IMR-90 (cell line): Measurements from ENCODE around the gene NEK6. TPM values are rescaled to one million over a fixed set of nuclear protein-coding genes. Genes with fewer than 3 reads are reported as not detected.

Experiments
- ATAC-seq: fragments of 200-7000 bp; cut with Tn5 transposase; 2 replicates; pipeline ENCODE4 v1.9.1; 2020; ENCODE audit warnings: low read depth, mild to moderate bottlenecking, moderate library complexity
- BruUV-seq: library from RNA; stranded (reverse); fragments of 400-500 nt; replicated peaks from 2 replicates; lab custom pipeline; 2021; lab: Mats Ljungman, UMichigan
- CTCF ChIA-PET: fragments of 300-600 bp; formaldehyde crosslinking; extraction: SDS; loops from one replicate; lab custom pipeline; 2021; ENCODE audit warnings: antibody characterized with exemption; lab: Yijun Ruan, JAX
- POLR2A ChIA-PET: fragments of 300-600 bp; sonication (Branson Sonifier 250); formaldehyde crosslinking; loops from one replicate; lab custom pipeline; 2022; ENCODE audit warnings: antibody characterized with exemption; ENCODE audit not compliant: unreplicated experiment; lab: Charles Lee
- DNase-seq: peaks from one replicate; pipeline ENCODE4 v3.0.0; 2013
- H2AFZ ChIP-seq: replicated peaks from 2 replicates; pipeline ENCODE3; 2013; ENCODE audit warnings: low read length, mild to moderate bottlenecking; ENCODE audit not compliant: poor library complexity
- H2AK5ac ChIP-seq: 2 replicates; pipeline ENCODE4 v1.6.1; 2013; ENCODE audit warnings: low read depth, low read length, inconsistent platforms
- H2AK9ac ChIP-seq: replicated peaks from 2 replicates; pipeline ENCODE3; 2013; ENCODE audit warnings: mild to moderate bottlenecking, low read depth, low read length, moderate library complexity; ENCODE audit not compliant: poor library complexity
- H2BK120ac ChIP-seq: 2 replicates; pipeline ENCODE4 v1.6.1; 2013; ENCODE audit warnings: low read depth, low read length, inconsistent platforms
- H2BK15ac ChIP-seq: 3 replicates; pipeline ENCODE4 v1.6.1; 2013; ENCODE audit warnings: low read depth, low read length, inconsistent platforms
- H2BK20ac ChIP-seq: 2 replicates; pipeline ENCODE4 v1.6.1; 2013; ENCODE audit warnings: low read depth, mild to moderate bottlenecking, inconsistent platforms, low read length, moderate library complexity
- H2BK5ac ChIP-seq: 2 replicates; pipeline ENCODE4 v1.6.1; 2013; ENCODE audit warnings: mild to moderate bottlenecking, low read depth, low read length, inconsistent platforms; ENCODE audit not compliant: poor library complexity, severe bottlenecking
- H3K14ac ChIP-seq: replicated peaks from 2 replicates; pipeline ENCODE4 v1.6.1; 2013; ENCODE audit warnings: low read depth, low read length, inconsistent platforms
- H3K18ac ChIP-seq: 2 replicates; pipeline ENCODE4 v1.6.1; 2013; ENCODE audit warnings: low read depth, low read length, control low read depth
- H3K23ac ChIP-seq: 2 replicates; pipeline ENCODE4 v1.6.1; 2013; ENCODE audit warnings: low read depth, low read length, inconsistent platforms
- H3K27ac ChIP-seq: 2 replicates; pipeline ENCODE4 v1.5.1; 2013; ENCODE audit warnings: mild to moderate bottlenecking, control low read depth, low read length; ENCODE audit not compliant: insufficient read depth
- H3K27me3 ChIP-seq: 2 replicates; pipeline ENCODE4 v1.6.1; 2013; ENCODE audit warnings: low read length; ENCODE audit not compliant: control insufficient read depth, insufficient read depth
- H3K36me3 ChIP-seq: 2 replicates; pipeline ENCODE4 v1.6.1; 2013; ENCODE audit warnings: low read length, mixed read lengths; ENCODE audit not compliant: control insufficient read depth, insufficient read depth
- H3K4ac ChIP-seq: 2 replicates; pipeline ENCODE4 v1.6.1; 2013; ENCODE audit warnings: low read depth, low read length, inconsistent platforms
- H3K4me1 ChIP-seq: 2 replicates; pipeline ENCODE4 v1.6.1; 2013; ENCODE audit warnings: low read length, mixed read lengths; ENCODE audit not compliant: control insufficient read depth, insufficient read depth
- H3K4me2 ChIP-seq: 2 replicates; pipeline ENCODE4 v1.6.1; 2013; ENCODE audit warnings: low read depth, mild to moderate bottlenecking, control low read depth, low read length, moderate library complexity
- H3K4me3 ChIP-seq: 2 replicates; pipeline ENCODE4 v1.5.1; 2013; ENCODE audit warnings: low read depth, mild to moderate bottlenecking, control low read depth, low read length, moderate library complexity; ENCODE audit not compliant: insufficient read depth
- H3K56ac ChIP-seq: 2 replicates; pipeline ENCODE4 v1.6.1; 2013; ENCODE audit warnings: low read length, inconsistent platforms; ENCODE audit not compliant: insufficient read depth; ENCODE audit errors: extremely low read depth
- H3K79me1 ChIP-seq, 2 experiments: 2 replicates each; pipeline ENCODE4 v1.6.1; 2013; ENCODE audit warnings: low read length in 2 of 2, inconsistent platforms in 1 of 2, low read depth in 1 of 2
- H3K9ac ChIP-seq: 2 replicates; pipeline ENCODE4 v1.6.1; 2013; ENCODE audit warnings: low read depth, low read length, control low read depth
- H3K9me1 ChIP-seq: 2 replicates; pipeline ENCODE4 v1.6.1; 2013; ENCODE audit warnings: low read length, inconsistent platforms; ENCODE audit not compliant: insufficient read depth
- H3K9me3 ChIP-seq: 2 replicates; pipeline ENCODE4 v1.6.1; 2013; ENCODE audit warnings: low read length; ENCODE audit not compliant: control insufficient read depth, insufficient read depth
- H4K20me1 ChIP-seq: 2 replicates; pipeline ENCODE4 v1.6.1; 2013; ENCODE audit warnings: low read length, inconsistent platforms; ENCODE audit not compliant: insufficient read depth
- H4K5ac ChIP-seq: 2 replicates; pipeline ENCODE4 v1.6.1; 2013; ENCODE audit warnings: mild to moderate bottlenecking, low read depth, low read length, control low read depth
- H4K8ac ChIP-seq, 2 experiments: 2 replicates each; pipeline ENCODE4 v1.6.1; 2013; ENCODE audit warnings: low read depth in 2 of 2, low read length in 2 of 2, control low read depth in 1 of 2, inconsistent platforms in 1 of 2
- H4K91ac ChIP-seq: 2 replicates; pipeline ENCODE4 v1.6.1; 2013; ENCODE audit warnings: low read depth, low read length, inconsistent platforms; ENCODE audit not compliant: insufficient read depth
- BHLHE40 ChIP-seq: fragments of 150-350 bp; IDR thresholded peaks from 2 replicates; pipeline ENCODE4 v1.6.1; 2016; ENCODE audit warnings: mild to moderate bottlenecking, low read depth, low read length
- CHD1 ChIP-seq: IDR thresholded peaks from 2 replicates; pipeline ENCODE4 v1.6.1; 2012; ENCODE audit warnings: low read depth, low read length, improper control_type of control experiment
- CTCF ChIP-seq: conservative IDR thresholded peaks from 2 replicates; pipeline ENCODE4 v1.5.1; 2012; ENCODE audit warnings: mild to moderate bottlenecking, low read depth, low read length, improper control_type of control experiment
- ELK1 ChIP-seq: fragments of 150-350 bp; IDR thresholded peaks from 2 replicates; pipeline ENCODE4 v1.6.1; 2016; ENCODE audit warnings: low read depth, mild to moderate bottlenecking, low read length, moderate library complexity, borderline replicate concordance
- MAFK ChIP-seq: IDR thresholded peaks from 2 replicates; pipeline ENCODE4 v1.6.1; 2012; ENCODE audit warnings: low read depth, low read length, improper control_type of control experiment
- MAZ ChIP-seq: IDR thresholded peaks from 2 replicates; pipeline ENCODE4 v1.6.1; 2012; ENCODE audit warnings: low read depth, mild to moderate bottlenecking, low read length, improper control_type of control experiment, moderate library complexity, borderline replicate concordance
- MXI1 ChIP-seq: IDR thresholded peaks from 2 replicates; pipeline ENCODE4 v1.6.1; 2012; ENCODE audit warnings: low read depth, mild to moderate bottlenecking, low read length, moderate library complexity, borderline replicate concordance
- NFE2L2 ChIP-seq: fragments of 150-350 bp; IDR thresholded peaks from 2 replicates; pipeline ENCODE4 v1.6.1; 2016; ENCODE audit warnings: low read depth, mild to moderate bottlenecking, low read length
- POLR2A ChIP-seq: IDR thresholded peaks from 2 replicates; pipeline ENCODE4 v1.6.1; 2012; ENCODE audit warnings: mild to moderate bottlenecking, low read depth, low read length
- RAD21 ChIP-seq: IDR thresholded peaks from 2 replicates; pipeline ENCODE4 v1.6.1; 2012; ENCODE audit warnings: low read length, improper control_type of control experiment
- RCOR1 ChIP-seq: IDR thresholded peaks from 2 replicates; pipeline ENCODE4 v1.6.1; 2012; ENCODE audit warnings: mild to moderate bottlenecking, low read length, improper control_type of control experiment; ENCODE audit not compliant: insufficient replicate concordance
- SMC3 ChIP-seq: fragments of 150-350 bp; IDR thresholded peaks from 2 replicates; pipeline ENCODE4 v1.6.1; 2016; ENCODE audit warnings: low read depth, mild to moderate bottlenecking, antibody characterized with exemption, low read length, moderate library complexity
- USF2 ChIP-seq: fragments of 150-350 bp; IDR thresholded peaks from 2 replicates; pipeline ENCODE4 v1.6.1; 2017; ENCODE audit warnings: mild to moderate bottlenecking, antibody characterized with exemption, low read length, low read depth
- WGBS, 2 experiments: methylation state at CpG; one replicate each; pipeline versions ENCODE4 v1.1.5 to v1.1.7; 2013; ENCODE audit warnings: missing lambda C conversion rate in 2 of 2; ENCODE audit not compliant: insufficient read length in 1 of 2; ENCODE audit errors: extremely low coverage in 2 of 2; 5-methylcytosine and 5-hydroxymethylcytosine counted together
- dilution Hi-C: fragments of 300-500 bp; cut with HindIII; formaldehyde crosslinking; loops from one replicate; pipeline ENCODE4 v1.14.3; 2018; ENCODE audit warnings: low sequenced_read_pairs; ENCODE audit not compliant: unreplicated experiment
- in situ Hi-C: fragments of 300-500 bp; cut with MboI; formaldehyde crosslinking; loops from 3 replicates; pipeline ENCODE4 v1.14.3; 2019; ENCODE audit warnings: low sequenced_read_pairs, inconsistent platforms, mixed read lengths
- intact Hi-C: fragments of 100-400 bp; cut with micrococcal nuclease; formaldehyde crosslinking; loops from 2 replicates; pipeline ENCODE4 v1.10.0; 2022
- polyA plus RNA-seq, 3 experiments: library from polyadenylated mRNA; depleted of rRNA; stranded (reverse); fragments of >200 nt; gene quantifications; 2 replicates each; pipeline ENCODE4 v1.2.3, GENCODE V29; 2012; ENCODE audit warnings: low replicate concordance in 1 of 3
- total RNA-seq: library from RNA; depleted of rRNA; stranded (reverse); fragments of >200 nt; gene quantifications from 2 replicates; pipeline ENCODE4 v1.2.3, GENCODE V29; 2012

NEK6 gene
- total and polyA plus RNA-seq, 2 of the 4 experiments (the other 2 are of a cell fraction) = 79.9 to 112 TPM

DNA sequence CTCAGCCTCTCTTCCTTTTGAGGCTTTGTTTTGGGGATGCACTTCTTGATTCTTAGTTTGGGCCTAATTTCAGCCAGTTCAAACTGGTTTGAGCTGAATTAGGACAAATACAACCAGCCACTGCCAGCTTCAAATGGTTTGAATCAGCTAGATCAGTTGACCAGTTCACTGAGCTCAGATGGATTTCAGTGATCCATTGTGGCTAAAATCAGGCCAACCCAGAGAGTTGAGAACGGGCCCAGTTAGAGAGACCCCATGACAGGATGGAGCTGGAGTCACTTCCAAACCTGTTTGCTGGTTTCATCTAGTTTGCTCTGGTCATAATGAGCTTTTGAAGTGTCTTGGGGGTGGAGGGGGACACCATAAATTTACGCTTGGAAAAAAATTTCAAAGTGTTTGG, 48.0 kb upstream of the NEK6 start:
- Histone ChIP-seq H2BK20ac (no peak overlapping the region), H2AFZ (no peak overlapping the region), H3K4me3 (no peak overlapping the region), H3K9me3 (peaks cover 5% of the 10 kb centered on the region; the same call in 1 of the 2 replicates), H3K4me2 (no peak overlapping the region), H2BK5ac (no peak overlapping the region), H3K14ac (no peak overlapping the region), H4K5ac (no peak overlapping the region), H4K91ac (no peak overlapping the region), H2AK5ac (no peak overlapping the region), H3K23ac (no peak overlapping the region), H3K9me1 (peaks cover 4% of the 10 kb centered on the region; the same call in 1 of the 2 replicates), H3K27me3 (peaks cover 21% of the 10 kb centered on the region), H2AK9ac (no peak overlapping the region), H3K9ac (no peak overlapping the region), H3K27ac (no peak overlapping the region), H3K56ac (no peak overlapping the region), H4K20me1 (no peaks in the 10 kb centered on the region; the same call in 1 of the 2 replicates), H2BK15ac (no peak overlapping the region), H3K4ac (no peak overlapping the region), H2BK120ac (no peak overlapping the region), H4K8ac (no peak overlapping the region), H3K4me1 (peaks cover 6% of the 10 kb centered on the region), H3K18ac (no peak overlapping the region), H3K36me3 (no peaks in the 10 kb centered on the region), H3K79me1 (no peaks in the 10 kb centered on the region)
- ChIA-PET POLR2A (no interaction called here), CTCF (no interaction called here)
- ATAC-seq (no peak), DNase-seq (no peak)
- TF ChIP-seq NFE2L2 (no peak), BHLHE40 (no peak), MXI1 (no peak), CTCF (no peak), RCOR1 (no peak), USF2 (no peak), MAFK (no peak), CHD1 (no peak), MAZ (no peak), POLR2A (no peak), SMC3 (no peak), RAD21 (no peak), ELK1 (no peak)
- WGBS, 2 experiments = no CpG with 5 or more reads among the region's 2 CpGs
- intact Hi-C loops (no loop called here), in situ Hi-C loops (no loop called here), dilution Hi-C loops (no loop called here)
- no TSS peak for BruUV-seq
